ENCODE results near the gene OSBPL3. TPM values are rescaled to one million over a fixed set of nuclear protein-coding genes. Genes with fewer than 3 reads are reported as not detected.

The OSBPL3 gene
- total and polyA plus RNA-seq, 10 donors, result 10.3 to 33.9 (median 26.8) TPM

DNA sequence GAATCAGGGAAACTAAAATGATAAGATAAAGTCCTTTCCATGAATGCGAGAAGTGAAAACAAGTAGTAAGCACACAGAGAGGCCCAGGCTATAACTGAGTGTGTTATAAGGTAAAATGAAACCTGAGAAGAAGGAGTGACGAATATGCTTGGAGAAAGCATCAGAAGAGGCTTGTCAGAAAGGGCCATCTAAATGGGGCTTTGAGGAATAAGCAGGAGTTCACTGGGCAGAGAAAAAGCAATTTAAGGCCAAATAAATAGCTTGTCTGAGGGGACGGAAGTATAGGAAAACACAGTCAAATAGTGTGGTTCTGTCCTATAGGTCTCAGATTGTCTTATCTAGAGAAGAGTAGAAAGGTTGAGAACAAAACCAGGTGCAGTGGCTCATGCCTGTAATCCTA, 163.1 kb downstream of the OSBPL3 start:
- Histone ChIP-seq H3K4me1 (peaks cover 8 to 23% (median 22%) of the 10 kb centered on the region in 6 donors), H3K36me3 (peaks cover 0 to 49% (median 11%) of the 10 kb centered on the region in 6 donors), H3K27ac (no peak overlapping the region), H3K9me3 (no peaks in the 10 kb centered on the region), H3K4me3 (no peak overlapping the region), H3K27me3 (replicated peaks in 1 of 7) (no peaks in the 10 kb centered on the region)
- intact Hi-C loops (cut with DNase I; ENCODE audit: low total_unique reads), result no loop called here
- TF ChIP-seq, protein P1, sequence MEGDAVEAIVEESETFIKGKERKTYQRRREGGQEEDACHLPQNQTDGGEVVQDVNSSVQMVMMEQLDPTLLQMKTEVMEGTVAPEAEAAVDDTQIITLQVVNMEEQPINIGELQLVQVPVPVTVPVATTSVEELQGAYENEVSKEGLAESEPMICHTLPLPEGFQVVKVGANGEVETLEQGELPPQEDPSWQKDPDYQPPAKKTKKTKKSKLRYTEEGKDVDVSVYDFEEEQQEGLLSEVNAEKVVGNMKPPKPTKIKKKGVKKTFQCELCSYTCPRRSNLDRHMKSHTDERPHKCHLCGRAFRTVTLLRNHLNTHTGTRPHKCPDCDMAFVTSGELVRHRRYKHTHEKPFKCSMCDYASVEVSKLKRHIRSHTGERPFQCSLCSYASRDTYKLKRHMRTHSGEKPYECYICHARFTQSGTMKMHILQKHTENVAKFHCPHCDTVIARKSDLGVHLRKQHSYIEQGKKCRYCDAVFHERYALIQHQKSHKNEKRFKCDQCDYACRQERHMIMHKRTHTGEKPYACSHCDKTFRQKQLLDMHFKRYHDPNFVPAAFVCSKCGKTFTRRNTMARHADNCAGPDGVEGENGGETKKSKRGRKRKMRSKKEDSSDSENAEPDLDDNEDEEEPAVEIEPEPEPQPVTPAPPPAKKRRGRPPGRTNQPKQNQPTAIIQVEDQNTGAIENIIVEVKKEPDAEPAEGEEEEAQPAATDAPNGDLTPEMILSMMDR (IDR thresholded peaks at IDR 0.05 in 8 of 11, conservative IDR thresholded peaks at IDR 0.05 in 3 of 11), result no peak
- no peak for TF ChIP-seq POLR2AphosphoS5 (IDR thresholded peaks at IDR 0.05)
- TF ChIP-seq POLR2A (IDR thresholded peaks at IDR 0.05), result no peak
- WGBS, 5 donors, result 94 to 98% (median 96%) methylated on average over 3 of the region's 3 CpGs
- no peak for DNase-seq

DNA sequence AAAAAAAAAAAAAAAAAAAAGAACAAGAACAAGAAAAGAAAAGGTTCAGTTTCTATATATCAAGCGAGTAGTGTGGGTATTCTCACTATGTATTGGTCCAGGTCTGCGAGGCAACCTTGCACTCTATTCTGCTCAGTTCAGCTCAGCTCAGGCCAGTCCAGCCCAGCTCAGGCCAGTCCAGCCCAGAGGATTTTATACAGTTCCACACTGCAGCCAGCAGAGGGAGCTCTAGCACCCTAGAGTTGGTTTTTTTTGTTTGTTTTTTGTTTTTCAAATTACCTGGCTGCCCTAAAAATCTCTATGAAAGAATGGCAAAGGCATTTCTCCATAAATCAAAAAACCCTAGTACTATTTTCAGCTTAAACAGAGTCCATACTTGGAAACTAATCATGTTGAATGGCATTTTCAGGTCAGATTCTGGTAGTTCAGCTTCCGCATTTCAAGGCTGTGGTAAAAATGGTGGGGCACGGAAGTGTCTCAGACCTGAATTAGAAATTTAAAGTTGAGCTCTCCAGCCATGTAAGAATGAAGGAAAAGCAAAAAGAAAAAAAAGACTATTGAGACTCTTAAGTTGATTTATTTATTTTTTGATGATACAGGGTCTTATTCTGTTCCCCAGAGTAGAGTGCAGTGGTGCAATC, 167.6 kb downstream of the OSBPL3 start:
- 59 to 75% (median 63%) methylated on average over 4 of the region's 4 CpGs for WGBS, 5 donors
- Histone ChIP-seq H3K9me3 (no peaks in the 10 kb centered on the region), H3K27me3 (replicated peaks in 1 of 7) (no peaks in the 10 kb centered on the region), H3K4me3 (no peak overlapping the region), H3K4me1 (no peaks in the 10 kb centered on the region), H3K27ac (no peak overlapping the region), H3K36me3 (peaks cover 0 to 90% (median 21%) of the 10 kb centered on the region in 6 donors)
- TF ChIP-seq, protein P1 (IDR thresholded peaks at IDR 0.05 in 8 of 11, conservative IDR thresholded peaks at IDR 0.05 in 3 of 11), result peak; percentile 44 to 88 (median 78)
- TF ChIP-seq POLR2AphosphoS5 (IDR thresholded peaks at IDR 0.05), result no peak
- intact Hi-C loops (cut with DNase I; ENCODE audit: low total_unique reads), result loop anchor here (2.0 to 5.0 kb wide), 2 partner anchors 258 to 280 kb away; no protein-coding TSS in a partner anchor
- DNase-seq, result peak; percentile 79

DNA sequence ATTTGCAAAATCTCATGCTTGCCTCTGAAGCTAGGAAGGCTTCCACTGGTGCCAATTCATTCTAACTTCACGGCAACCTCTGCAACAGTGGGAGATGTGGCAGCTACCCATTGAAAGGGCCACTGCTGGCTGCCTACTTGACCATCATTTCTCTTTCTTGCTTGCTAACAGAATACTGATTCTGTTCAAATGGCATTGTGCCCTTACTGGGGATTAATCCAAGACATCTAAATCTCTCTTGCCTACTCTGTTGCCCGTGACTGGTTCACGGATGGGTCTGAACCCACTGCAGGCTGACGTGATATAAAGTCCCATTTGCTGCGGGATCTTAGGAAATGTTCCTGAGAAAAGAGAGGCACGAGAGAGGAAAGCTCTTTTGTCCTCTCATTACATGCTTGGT, 171.5 kb downstream of the OSBPL3 start:
- WGBS, 5 donors, result 94 to 96% (median 94%) methylated on average over 6 of the region's 6 CpGs
- Histone ChIP-seq H3K27ac (no peak overlapping the region), H3K9me3 (no peaks in the 10 kb centered on the region), H3K4me3 (no peak overlapping the region), H3K27me3 (replicated peaks in 1 of 7) (no peaks in the 10 kb centered on the region), H3K4me1 (no peaks in the 10 kb centered on the region), H3K36me3 (peaks cover 0 to 88% (median 30%) of the 10 kb centered on the region in 6 donors)
- DNase-seq, result no peak
- intact Hi-C loops (cut with DNase I; ENCODE audit: low total_unique reads), result no loop called here
- TF ChIP-seq, protein P1 (IDR thresholded peaks at IDR 0.05 in 8 of 11, conservative IDR thresholded peaks at IDR 0.05 in 3 of 11), result no peak
- TF ChIP-seq POLR2A (IDR thresholded peaks at IDR 0.05) (no peak), POLR2AphosphoS5 (IDR thresholded peaks at IDR 0.05) (no peak)

DNA sequence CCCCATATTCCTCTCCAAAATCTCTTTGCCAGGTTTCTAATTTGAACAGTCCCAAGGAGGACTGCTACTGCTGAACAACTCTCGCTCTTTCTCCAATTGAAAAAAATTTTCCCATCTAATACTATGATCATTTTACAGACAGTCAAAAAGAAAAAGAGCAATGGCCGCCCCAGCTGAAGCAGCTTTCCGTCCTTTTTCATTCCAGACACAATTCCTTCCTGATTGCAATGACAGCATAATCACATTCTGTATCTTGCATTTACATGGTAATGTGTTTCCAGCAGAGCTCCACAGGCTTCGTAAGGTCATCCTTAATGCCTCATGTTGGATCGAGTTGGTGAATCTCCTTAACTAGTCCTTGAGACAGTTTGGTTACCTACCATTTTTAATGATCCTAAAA, 177.7 kb downstream of the OSBPL3 start:
- H3K27me3 ChIP-seq (replicated peaks in 1 of 7), result peaks cover 0 to 2% (median 0%) of the 10 kb centered on the region in 7 donors
- no peaks in the 10 kb centered on the region for H3K4me1 ChIP-seq
- no peak for DNase-seq
- 90 to 95% (median 94%) methylated on average over 5 of the region's 5 CpGs for WGBS, 5 donors
- TF ChIP-seq POLR2AphosphoS5 (IDR thresholded peaks at IDR 0.05) (no peak), POLR2A (IDR thresholded peaks at IDR 0.05) (no peak)
- TF ChIP-seq, protein P1 (IDR thresholded peaks at IDR 0.05 in 8 of 11, conservative IDR thresholded peaks at IDR 0.05 in 3 of 11), result no peak
- H3K27ac ChIP-seq, result no peak overlapping the region
- no peak overlapping the region for H3K4me3 ChIP-seq
- peaks cover 0 to 83% (median 29%) of the 10 kb centered on the region in 6 donors for H3K36me3 ChIP-seq
- H3K9me3 ChIP-seq, result no peaks in the 10 kb centered on the region
- intact Hi-C loops (cut with DNase I; ENCODE audit: low total_unique reads), result no loop called here
